GM18909 (cell line): ENCODE results near the gene TSPY8.
"Not testable (repeated sequence)": the region's sequence is repeated elsewhere in the genome, so short reads cannot be mapped to it uniquely, and the experiment has no call there.

Experiments used
- ATAC-seq: cut with Tn5 transposase; IDR thresholded peaks from one replicate; pipeline ENCODE4 v1.9.1; 2021; ENCODE audit warnings: mild to moderate bottlenecking; ENCODE audit not compliant: unreplicated experiment, poor library complexity

The TSPY8 gene, protein sequence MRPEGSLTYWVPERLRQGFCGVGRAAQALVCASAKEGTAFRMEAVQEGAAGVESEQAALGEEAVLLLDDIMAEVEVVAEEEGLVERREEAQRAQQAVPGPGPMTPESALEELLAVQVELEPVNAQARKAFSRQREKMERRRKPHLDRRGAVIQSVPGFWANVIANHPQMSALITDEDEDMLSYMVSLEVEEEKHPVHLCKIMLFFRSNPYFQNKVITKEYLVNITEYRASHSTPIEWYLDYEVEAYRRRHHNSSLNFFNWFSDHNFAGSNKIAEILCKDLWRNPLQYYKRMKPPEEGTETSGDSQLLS

DNA sequence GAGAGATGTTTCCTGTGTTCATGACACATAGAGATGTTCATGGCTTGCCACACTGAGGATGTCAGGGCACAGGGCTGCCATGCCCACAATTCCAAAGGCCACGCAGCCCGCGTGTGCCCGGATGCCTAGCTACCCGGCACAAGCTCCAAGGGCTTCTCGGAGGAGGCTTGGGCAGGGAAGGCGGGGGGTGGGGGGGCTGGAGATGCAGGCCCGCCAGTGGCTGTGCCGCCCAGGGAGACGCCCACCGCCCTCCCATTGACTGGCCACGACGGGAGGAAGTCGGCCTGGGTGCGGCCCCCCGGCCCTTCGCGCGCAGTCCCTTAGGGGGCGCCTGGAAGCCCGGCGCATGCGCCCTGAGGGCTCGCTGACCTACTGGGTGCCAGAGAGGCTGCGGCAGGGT is at the start of gene TSPY8:
Gene TSPY8, plus strand, starts transcription at position 301 of the 400 bp plus-strand sequence. Its CDS starts 46 bp downstream, at position 347.
- not testable (repeated sequence) for ATAC-seq

DNA sequence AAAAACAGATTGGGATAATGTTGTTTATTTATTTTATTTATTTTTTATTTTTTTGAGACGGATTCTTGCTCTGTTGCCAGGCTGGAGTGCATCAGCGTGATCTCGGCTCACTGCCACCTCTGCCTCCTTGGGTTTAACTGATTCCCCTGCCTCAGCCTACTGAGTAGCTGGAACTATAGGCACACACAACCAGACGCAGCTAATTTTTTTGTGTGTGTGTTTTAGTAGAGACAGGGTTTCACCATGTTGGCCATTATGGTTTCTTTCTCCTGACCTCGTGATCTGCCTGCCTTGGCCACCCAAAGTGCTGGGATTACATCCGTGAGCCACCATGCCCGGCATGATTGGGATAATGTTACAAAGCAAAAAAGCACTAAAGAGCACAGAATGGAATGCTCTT is 36.6 kb upstream of the TSPY8 start:
- ATAC-seq, result no peak

DNA sequence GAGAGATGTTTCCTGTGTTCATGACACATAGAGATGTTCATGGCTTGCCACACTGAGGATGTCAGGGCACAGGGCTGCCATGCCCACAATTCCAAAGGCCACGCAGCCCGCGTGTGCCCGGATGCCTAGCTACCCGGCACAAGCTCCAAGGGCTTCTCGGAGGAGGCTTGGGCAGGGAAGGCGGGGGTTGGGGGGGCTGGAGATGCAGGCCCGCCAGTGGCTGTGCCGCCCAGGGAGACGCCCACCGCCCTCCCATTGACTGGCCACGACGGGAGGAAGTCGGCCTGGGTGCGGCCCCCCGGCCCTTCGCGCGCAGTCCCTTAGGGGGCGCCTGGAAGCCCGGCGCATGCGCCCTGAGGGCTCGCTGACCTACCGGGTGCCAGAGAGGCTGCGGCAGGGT is 20.4 kb upstream of the TSPY8 start, which contains the start of gene TSPY4:
Gene TSPY4, plus strand, starts transcription at position 301 of the 400 bp plus-strand sequence. Its CDS starts 46 bp downstream, at position 347.
- not testable (repeated sequence) for ATAC-seq

DNA sequence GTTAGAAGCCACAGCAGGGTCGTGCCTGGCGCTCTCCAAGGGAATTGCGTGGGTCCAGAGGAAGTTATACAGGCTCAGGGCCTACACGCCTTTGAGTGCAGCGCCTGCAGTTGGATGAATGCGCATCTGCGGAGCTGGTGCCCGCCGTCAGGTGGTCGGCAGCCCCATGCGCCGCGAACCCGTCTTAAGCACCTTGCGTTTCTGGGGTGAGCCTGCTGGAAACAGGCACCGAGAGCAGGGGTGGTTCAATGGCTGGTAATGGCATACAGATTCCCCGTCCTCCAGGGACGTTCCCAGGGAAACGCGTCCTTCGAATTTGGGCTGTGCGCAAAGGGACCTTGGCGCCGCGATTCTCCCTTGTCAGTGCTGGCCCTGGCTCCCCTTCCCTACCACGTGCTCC is 38.9 kb downstream of the TSPY8 start:
- not testable (repeated sequence) for ATAC-seq

DNA sequence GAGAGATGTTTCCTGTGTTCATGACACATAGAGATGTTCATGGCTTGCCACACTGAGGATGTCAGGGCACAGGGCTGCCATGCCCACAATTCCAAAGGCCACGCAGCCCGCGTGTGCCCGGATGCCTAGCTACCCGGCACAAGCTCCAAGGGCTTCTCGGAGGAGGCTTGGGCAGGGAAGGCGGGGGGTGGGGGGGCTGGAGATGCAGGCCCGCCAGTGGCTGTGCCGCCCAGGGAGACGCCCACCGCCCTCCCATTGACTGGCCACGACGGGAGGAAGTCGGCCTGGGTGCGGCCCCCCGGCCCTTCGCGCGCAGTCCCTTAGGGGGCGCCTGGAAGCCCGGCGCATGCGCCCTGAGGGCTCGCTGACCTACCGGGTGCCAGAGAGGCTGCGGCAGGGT is 40.5 kb downstream of the TSPY8 start, which contains the start of gene TSPY3:
Gene TSPY3, plus strand, starts transcription at position 301 of the 400 bp plus-strand sequence. Its CDS starts 46 bp downstream, at position 347.
- not testable (repeated sequence) for ATAC-seq
